WERI-Rb-1 (cell line): ENCODE measurements around the gene ZNF613.
"Not testable (repeated sequence)": the region's sequence is repeated elsewhere in the genome, so short reads cannot be mapped to it uniquely, and the experiment has no call there.

Experiments used
- DNase-seq: peaks from one replicate; pipeline ENCODE4 v3.0.0-alpha.2; 2020
- H3K27ac ChIP-seq: fragments of 250-450 bp; sonication (Bioruptor Pico); 2 replicates; pipeline ENCODE4 v1.5.1; 2020; ENCODE audit warnings: mild to moderate bottlenecking, moderate library complexity
- H3K27me3 ChIP-seq: fragments of 250-450 bp; sonication (Bioruptor Pico); 2 replicates; pipeline ENCODE4 v1.5.1; 2021; ENCODE audit warnings: mild to moderate bottlenecking, low read depth, moderate library complexity; ENCODE audit not compliant: insufficient read depth, severe bottlenecking
- H3K36me3 ChIP-seq: fragments of 250-450 bp; sonication (Bioruptor Pico); 2 replicates; pipeline ENCODE4 v1.5.1; 2020; ENCODE audit warnings: mild to moderate bottlenecking, moderate library complexity
- H3K4me3 ChIP-seq: 2 replicates; pipeline ENCODE4 v1.5.1; 2011; ENCODE audit warnings: low read depth, mild to moderate bottlenecking, control low read depth, low read length
- H3K9me3 ChIP-seq: fragments of 250-450 bp; sonication (Bioruptor Pico); 2 replicates; pipeline ENCODE4 v1.5.1; 2021; ENCODE audit warnings: mild to moderate bottlenecking, moderate library complexity; ENCODE audit not compliant: severe bottlenecking
- CTCF ChIP-seq: IDR thresholded peaks from 2 replicates; pipeline ENCODE4 v1.5.1; 2011; ENCODE audit warnings: low read depth, mild to moderate bottlenecking, control low read depth, inconsistent platforms, low read length

Gene ZNF613

DNA sequence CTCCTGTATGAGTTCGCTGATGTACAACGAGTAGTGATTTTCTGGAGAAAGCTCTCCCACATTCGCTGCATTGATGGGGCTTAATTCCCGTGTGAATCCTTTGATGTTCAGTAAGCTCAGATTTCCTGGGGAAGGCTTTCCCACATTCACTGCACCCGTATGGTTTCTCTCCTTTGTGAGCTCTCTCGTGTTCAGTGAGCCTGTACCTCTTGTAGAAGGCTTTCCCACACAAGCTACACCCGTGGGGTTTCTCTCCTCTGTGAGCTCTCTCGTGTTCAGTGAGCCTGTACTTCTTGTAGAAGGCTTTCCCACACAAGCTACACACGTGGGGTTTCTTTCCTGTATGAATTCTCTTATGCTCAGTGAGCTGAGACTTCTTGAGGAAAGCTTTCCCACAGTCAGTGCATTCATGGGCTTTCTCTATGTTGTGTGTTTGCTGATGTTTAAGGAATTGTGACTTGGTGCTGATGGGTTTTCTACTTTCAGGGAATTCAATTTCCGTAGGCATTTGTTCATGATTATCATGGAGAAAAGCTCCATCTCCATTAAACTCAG lies 36.0 kb upstream of the ZNF613 start:
- peaks cover 73% of the 10 kb centered on the region for H3K36me3 ChIP-seq
- H3K4me3 ChIP-seq, result no peak overlapping the region
- no peaks in the 10 kb centered on the region for H3K27me3 ChIP-seq
- no peak overlapping the region for H3K27ac ChIP-seq
- peaks cover 14% of the 10 kb centered on the region for H3K9me3 ChIP-seq
- no peak for DNase-seq
- no peak for TF ChIP-seq CTCF

- Histone ChIP-seq H3K27me3 (no peaks in the 10 kb centered on the region), H3K27ac (no peak overlapping the region; the same call in 1 of the 2 replicates), H3K9me3 (no peaks in the 10 kb centered on the region), H3K36me3 (peaks cover 62% of the 10 kb centered on the region), H3K4me3 (no peak overlapping the region)
- peak; percentile 22; the same call in 1 of the 2 replicates for TF ChIP-seq CTCF
- DNase-seq, result no peak
Observed at GRCh38 chr19:51901860-51902259, 25.4 kb upstream of the ZNF613 start.

DNA sequence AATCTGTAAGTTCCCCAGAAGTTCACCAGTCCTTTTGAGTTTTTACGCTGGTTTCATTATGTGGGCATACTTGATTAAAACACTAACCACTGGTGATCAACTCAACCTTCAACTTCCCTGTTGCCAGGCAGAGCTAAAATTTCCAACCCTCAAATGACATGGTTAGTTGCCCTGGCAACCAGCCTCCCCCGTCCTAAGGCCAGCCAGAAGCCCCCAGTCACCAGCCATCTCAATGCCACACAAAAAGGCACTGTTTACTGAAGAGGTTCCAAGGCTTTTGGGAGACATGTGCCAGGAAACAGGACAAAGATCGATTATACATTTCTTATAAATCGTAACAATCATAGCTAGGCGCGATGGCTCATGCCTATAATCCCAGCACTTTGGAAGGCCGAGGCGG lies 24.1 kb upstream of the ZNF613 start:
- H3K27me3 ChIP-seq, result no peaks in the 10 kb centered on the region
- H3K27ac ChIP-seq, result no peak overlapping the region
- H3K4me3 ChIP-seq, result no peak overlapping the region
- H3K36me3 ChIP-seq, result peaks cover 48% of the 10 kb centered on the region
- no peaks in the 10 kb centered on the region for H3K9me3 ChIP-seq
- TF ChIP-seq CTCF, result no peak
- no peak for DNase-seq

DNA sequence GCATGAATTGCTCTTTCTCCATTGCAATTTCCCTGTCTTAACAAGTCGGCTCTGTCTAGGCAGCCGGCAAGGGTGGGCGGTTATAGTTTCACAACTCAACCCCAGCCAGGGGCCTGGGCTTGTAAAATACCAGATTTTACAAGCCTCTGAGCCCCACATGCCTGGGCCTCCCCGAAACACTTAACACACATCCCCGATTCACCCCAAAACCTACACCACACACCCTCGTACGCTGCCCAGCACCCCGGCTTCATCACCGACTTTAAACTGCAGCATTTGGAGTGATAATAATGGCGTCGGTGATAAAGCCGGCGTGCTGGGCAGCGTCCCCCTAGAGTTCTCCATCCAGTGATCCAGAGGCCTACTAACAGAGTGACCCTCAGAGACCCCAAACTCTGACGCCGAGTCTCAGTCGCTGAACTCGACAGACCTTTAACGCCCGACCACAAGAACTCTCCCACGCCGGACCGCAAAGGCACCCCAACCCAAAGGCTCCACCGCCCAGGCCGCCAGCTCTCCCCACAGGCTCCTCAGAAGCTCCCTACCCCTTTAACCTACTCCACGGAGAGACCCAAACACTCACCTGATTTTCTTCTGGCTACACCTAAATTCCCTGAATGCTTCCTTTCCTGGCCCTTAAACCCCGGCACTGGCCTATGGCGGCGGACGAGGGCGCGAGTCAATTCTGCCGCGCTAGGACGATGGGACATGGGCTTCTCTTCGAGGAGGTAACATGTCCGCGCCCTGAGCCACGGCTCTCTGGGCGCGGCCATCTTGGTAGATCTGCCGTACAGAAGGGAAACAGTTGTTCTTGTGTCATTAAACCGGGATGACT lies 22.7 kb upstream of the ZNF613 start, which contains the start of gene ZNF649:
ZNF649 (minus strand) TSS at position 687 of the 835 bp plus-strand sequence. CDS start 4,910 bp downstream, outside the sequence.
- H3K27me3 ChIP-seq, result no peaks in the 10 kb centered on the region
- H3K27ac ChIP-seq, result peak within 1 kb of the TSS; percentile 93
- H3K9me3 ChIP-seq, result no peaks in the 10 kb centered on the region
- DNase-seq, result peak; percentile 87
- peaks cover 35% of the 10 kb centered on the region for H3K36me3 ChIP-seq
- TF ChIP-seq CTCF, result no peak
- peak within 1 kb of the TSS; percentile 98 for H3K4me3 ChIP-seq

DNA sequence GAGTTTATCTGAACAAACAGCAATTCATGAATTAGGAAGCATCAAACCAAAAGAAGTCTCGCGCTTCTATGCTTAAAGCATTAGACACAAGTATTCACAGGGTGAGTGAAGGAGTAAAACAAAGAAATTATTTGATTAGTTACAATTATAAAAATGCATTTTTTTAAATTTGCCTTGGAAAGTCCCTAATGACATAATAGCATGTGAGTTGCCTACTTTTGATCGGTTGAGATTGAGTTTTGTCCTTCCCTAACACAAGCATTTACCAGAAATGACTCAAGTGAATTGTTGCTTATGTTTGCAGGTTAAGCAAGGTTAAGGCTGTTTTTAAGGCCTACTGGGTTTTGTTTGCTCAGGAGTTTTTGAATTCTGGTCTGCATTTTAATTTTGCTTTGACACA lies 22.1 kb upstream of the ZNF613 start:
- Histone ChIP-seq H3K27me3 (no peaks in the 10 kb centered on the region), H3K36me3 (peaks cover 28% of the 10 kb centered on the region), H3K27ac (peak overlapping the region; percentile 93), H3K4me3 (0 out of 2 replicates have a peak overlapping the region, but pooled peaks have one; percentile 3), H3K9me3 (peaks cover 6% of the 10 kb centered on the region)
- no peak for TF ChIP-seq CTCF
- DNase-seq, result no peak

DNA sequence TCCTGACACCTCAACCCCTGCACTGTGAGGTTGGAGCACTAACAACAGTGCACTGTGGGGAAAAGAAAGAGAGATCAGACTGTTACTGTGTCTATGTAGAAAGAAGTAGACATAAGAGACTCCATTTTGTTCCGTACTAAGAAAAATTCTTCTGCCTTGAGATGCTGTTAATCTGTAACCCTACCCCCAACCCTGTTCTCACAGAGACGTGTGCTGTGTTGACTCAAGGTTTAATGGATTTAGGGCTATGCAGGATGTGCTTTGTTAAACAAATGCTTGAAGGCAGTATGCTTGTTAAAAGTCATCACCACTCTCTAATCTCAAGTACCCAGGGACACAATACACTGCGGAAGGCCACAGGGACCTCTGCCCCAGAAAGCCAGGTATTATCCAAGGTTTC lies 21.6 kb upstream of the ZNF613 start:
- peak overlapping the region; percentile 93 for H3K27ac ChIP-seq

GRCh38 chr19:51906108-51906507 lies 21.2 kb upstream of the ZNF613 start:
- peak; percentile 55 for DNase-seq
- H3K27me3 ChIP-seq, H3K9me3 ChIP-seq: not testable (repeated sequence)
- H3K27ac ChIP-seq, result peak overlapping the region; percentile 93
- H3K4me3 ChIP-seq, result peak overlapping the region; percentile 33
- peaks cover 19% of the 10 kb centered on the region for H3K36me3 ChIP-seq

More for the DNA sequence above, 21.6 kb upstream of the ZNF613 start:
- Histone ChIP-seq H3K36me3 (peaks cover 24% of the 10 kb centered on the region), H3K4me3 (0 out of 2 replicates have a peak overlapping the region, but pooled peaks have one; percentile 3)
- DNase-seq, H3K27me3 ChIP-seq, H3K9me3 ChIP-seq: not testable (repeated sequence)

DNA sequence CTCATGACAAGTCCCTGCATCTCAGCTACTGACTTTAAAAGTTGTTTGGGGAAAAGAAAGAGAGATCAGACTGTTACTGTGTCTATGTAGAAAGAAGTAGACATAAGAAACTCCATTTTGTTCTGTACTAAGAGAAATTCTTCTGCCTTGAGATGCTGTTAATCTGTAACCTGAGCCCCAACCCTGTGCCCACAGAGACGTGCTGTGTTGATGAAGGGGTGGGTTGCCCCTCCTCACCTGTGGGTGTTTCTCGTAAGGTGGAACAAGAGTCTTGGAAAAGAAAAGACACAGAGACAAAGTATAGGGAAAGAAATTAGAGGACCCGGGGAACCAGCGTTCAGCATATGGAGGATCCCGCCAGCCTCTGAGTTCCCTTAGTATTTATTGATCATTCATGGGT lies 19.3 kb upstream of the ZNF613 start:
- not testable (repeated sequence) for H3K9me3 ChIP-seq, H3K4me3 ChIP-seq, H3K36me3 ChIP-seq, DNase-seq, H3K27me3 ChIP-seq
- peak overlapping the region; percentile 58 for H3K27ac ChIP-seq
